ENCODE data around the gene L3HYPDH.
A peak's percentile ranks its signal among the peaks of the same experiment; 100 is the strongest.

Gene L3HYPDH

GRCh38 chr14:59483819-59484638 lies at the start of gene L3HYPDH, which contains the start of gene JKAMP:
TSS of gene L3HYPDH (minus strand) at chr14:59484408. CDS start at chr14:59484316, 92 bp downstream.
TSS of gene JKAMP (plus strand) at chr14:59484517. CDS start at chr14:59484590, 73 bp downstream.
- peak; percentile 95 for DNase-seq (ENCODE audit: low spot score)

- DNase-seq (ENCODE audit: low spot score): no peak
Observed at GRCh38 chr14:59532419-59532818, 48.2 kb upstream of the L3HYPDH start.

GRCh38 chr14:59530349-59530748 lies 46.1 kb upstream of the L3HYPDH start:
- no peak for DNase-seq (ENCODE audit: low spot score)

- no peak for DNase-seq (ENCODE audit: low spot score)
Observed at GRCh38 chr14:59529189-59529588, 45.0 kb upstream of the L3HYPDH start.

GRCh38 chr14:59520224-59520623 lies 36.0 kb upstream of the L3HYPDH start:
- DNase-seq (ENCODE audit: low spot score): no peak

GRCh38 chr14:59511916-59512575 lies 27.8 kb upstream of the L3HYPDH start:
- no peak for DNase-seq (ENCODE audit: low spot score)

- DNase-seq (ENCODE audit: low spot score): no peak
Observed at GRCh38 chr14:59510966-59511365, 26.8 kb upstream of the L3HYPDH start.

- DNase-seq (ENCODE audit: low spot score): no peak
Observed at GRCh38 chr14:59510001-59510400, 25.8 kb upstream of the L3HYPDH start.

- DNase-seq (ENCODE audit: low spot score): no peak
Observed at GRCh38 chr14:59509101-59509500, 24.9 kb upstream of the L3HYPDH start.

GRCh38 chr14:59507752-59508103 lies 23.5 kb upstream of the L3HYPDH start:
- no peak for DNase-seq (ENCODE audit: low spot score)

GRCh38 chr14:59507063-59507751 lies 23.0 kb upstream of the L3HYPDH start:
- DNase-seq (ENCODE audit: low spot score): peak; percentile 45

- DNase-seq (ENCODE audit: low spot score): no peak
Observed at GRCh38 chr14:59503256-59503655, 19.0 kb upstream of the L3HYPDH start.

- no peak for DNase-seq (ENCODE audit: low spot score)
Observed at GRCh38 chr14:59500732-59501131, 16.5 kb upstream of the L3HYPDH start.

- DNase-seq (ENCODE audit: low spot score): no peak
Observed at GRCh38 chr14:59492384-59492783, 8.2 kb upstream of the L3HYPDH start.

- DNase-seq (ENCODE audit: low spot score): no peak
Observed at GRCh38 chr14:59490756-59491155, 6.5 kb upstream of the L3HYPDH start.

GRCh38 chr14:59484639-59485175 lies 499 bp upstream of the L3HYPDH start:
- peak; percentile 7 for DNase-seq (ENCODE audit: low spot score)

GRCh38 chr14:59483363-59483762 lies 845 bp downstream of the L3HYPDH start:
- no peak for DNase-seq (ENCODE audit: low spot score)

GRCh38 chr14:59482541-59483331 lies 1.5 kb downstream of the L3HYPDH start:
- no peak for DNase-seq (ENCODE audit: low spot score)

- DNase-seq (ENCODE audit: low spot score): no peak
Observed at GRCh38 chr14:59481871-59482540, 2.2 kb downstream of the L3HYPDH start.

GRCh38 chr14:59481407-59481806 lies 2.8 kb downstream of the L3HYPDH start:
- DNase-seq (ENCODE audit: low spot score): no peak

- DNase-seq (ENCODE audit: low spot score): no peak
Observed at GRCh38 chr14:59480166-59480565, 4.0 kb downstream of the L3HYPDH start.

Data from CD4-positive, alpha-beta T cell treated with Interleukin-15 for 4 hours (primary cell).